HepG2 (cell line): Measurements from ENCODE around the gene ADORA3. TPM values are rescaled to one million over a fixed set of nuclear protein-coding genes. Genes with fewer than 3 reads are reported as not detected.

Experiments
- ATAC-seq: fragments of 200-7000 bp; cut with Tn5 transposase; 3 replicates; pipeline ENCODE4 v1.9.1; 2020; ENCODE audit warnings: mild to moderate bottlenecking, moderate library complexity
- BruUV-seq: library from RNA; stranded (reverse); fragments of 400-500 nt; replicated peaks from 2 replicates; lab custom pipeline; 2021; lab: Mats Ljungman, UMichigan
- CTCF ChIA-PET: fragments of 300-600 bp; formaldehyde crosslinking; extraction: SDS; loops from one replicate; lab custom pipeline; 2021; ENCODE audit warnings: low total read pairs, inconsistent platforms, low intra/inter-chr PET ratio; lab: Yijun Ruan, JAX
- POLR2A ChIA-PET: fragments of 350-600 bp; sonication (Branson Sonifier 250); formaldehyde crosslinking; loops from one replicate; lab custom pipeline; 2020; ENCODE audit warnings: antibody characterized with exemption, inconsistent platforms; lab: Yijun Ruan, JAX
- DNase-seq: peaks from one replicate; pipeline ENCODE4 v3.0.0-alpha.2; 2015; ENCODE audit warnings: low spot score
- FAIRE-seq: peaks from 3 replicates; lab custom pipeline; 2011; peaks lifted over from hg19 to GRCh38; lab: Jason Lieb, UNC
- H2AFZ ChIP-seq: one replicate; pipeline ENCODE4 v1.6.1; 2011; ENCODE audit warnings: low read length, inconsistent platforms
- H3K27ac ChIP-seq: fragments of 300-600 bp; 3 replicates; pipeline ENCODE4 v1.8.0; 2011; ENCODE audit warnings: mixed run types, mild to moderate bottlenecking, mixed read lengths, low read length, inconsistent platforms; ENCODE audit not compliant: insufficient read depth; ENCODE audit errors: extremely low read length
- H3K27me3 ChIP-seq, 2 experiments: fragments of 200-600 bp in 1 of 2; 2 replicates in 1 of 2; 3 replicates in 1 of 2; pipeline versions ENCODE4 v1.6.0 to v1.8.0; 2011; ENCODE audit warnings: low read length in 2 of 2, mild to moderate bottlenecking in 2 of 2, moderate library complexity in 2 of 2, inconsistent platforms in 1 of 2; ENCODE audit not compliant: insufficient read depth in 2 of 2, control insufficient read depth in 1 of 2
- H3K36me3 ChIP-seq, 2 experiments: fragments of 200-600 bp in 1 of 2; replicated peaks in 1 of 2; 2 replicates in 1 of 2; 3 replicates in 1 of 2; pipeline versions ENCODE4 v1.5.1 to v1.8.0; 2011; ENCODE audit warnings: low read length in 2 of 2, inconsistent platforms in 1 of 2; ENCODE audit not compliant: insufficient read depth in 2 of 2, control insufficient read depth in 1 of 2
- H3K4me1 ChIP-seq: 2 replicates; pipeline ENCODE4 v1.5.1; 2012; ENCODE audit warnings: low read length, inconsistent platforms; ENCODE audit not compliant: insufficient read depth
- H3K4me2 ChIP-seq: 2 replicates; pipeline ENCODE4 v1.6.0; 2011; ENCODE audit warnings: low read depth, low read length, inconsistent platforms
- H3K4me3 ChIP-seq, 3 experiments: fragments of 200-600 bp in 1 of 3; sonication (generic), shearing (Covaris generic) in 1 of 3; replicated peaks in 1 of 3; 2 replicates each; pipeline ENCODE4 v1.5.1; 2011 to 2016; ENCODE audit warnings: low read length in 3 of 3, inconsistent platforms in 2 of 3, low read depth in 2 of 3, mild to moderate bottlenecking in 2 of 3, control low read depth in 1 of 3, mixed read lengths in 1 of 3; ENCODE audit not compliant: insufficient read depth in 1 of 3
- H3K79me2 ChIP-seq: one replicate; pipeline ENCODE4 v1.6.1; 2011; ENCODE audit warnings: low read length, inconsistent platforms; ENCODE audit not compliant: insufficient read depth
- H3K9ac ChIP-seq: 2 replicates; pipeline ENCODE4 v1.6.0; 2011; ENCODE audit warnings: mild to moderate bottlenecking, low read depth, low read length, inconsistent platforms; ENCODE audit not compliant: insufficient read depth
- H3K9me3 ChIP-seq: 2 replicates; pipeline ENCODE4 v1.5.1; 2012; ENCODE audit warnings: mild to moderate bottlenecking, low read length
- H4K20me1 ChIP-seq: 2 replicates; pipeline ENCODE4 v1.6.0; 2011; ENCODE audit warnings: inconsistent platforms, mild to moderate bottlenecking, low read length, moderate library complexity; ENCODE audit not compliant: insufficient read depth
- ARNT2 ChIP-seq: sonication (generic); formaldehyde crosslinking; IDR thresholded peaks from 2 replicates; pipeline ENCODE4 v1.8.0; 2022; ENCODE audit warnings: mild to moderate bottlenecking, low read depth, missing genetic modification reagents, moderate library complexity
- ATF7-NPFF ChIP-seq: sonication (generic); formaldehyde crosslinking; IDR thresholded peaks from 2 replicates; pipeline ENCODE4 v1.8.1; 2023; ENCODE audit warnings: mild to moderate bottlenecking, low read depth, missing genetic modification reagents, moderate library complexity
- CBFB ChIP-seq: sonication (generic); formaldehyde crosslinking; IDR thresholded peaks from 2 replicates; pipeline ENCODE4 v1.4.0; 2020; ENCODE audit warnings: missing genetic modification reagents
- DNMT3B ChIP-seq: conservative IDR thresholded peaks from 2 replicates; pipeline ENCODE4 v1.6.1; 2016; ENCODE audit warnings: missing biosample characterization, control low read depth
- HMGA1 ChIP-seq: sonication (generic); formaldehyde crosslinking; conservative IDR thresholded peaks from 2 replicates; pipeline ENCODE4 v1.4.0; 2020; ENCODE audit warnings: missing genetic modification reagents
- KDM1A ChIP-seq: IDR thresholded peaks from 2 replicates; pipeline ENCODE4 v1.6.1; 2016; ENCODE audit warnings: missing compliant biosample characterization
- NCOR1 ChIP-seq: fragments of 200-600 bp; sonication (generic); IDR thresholded peaks from 2 replicates; pipeline ENCODE4 v1.7.0; 2017; ENCODE audit warnings: antibody characterized with exemption, low read length, borderline replicate concordance
- POLR2A ChIP-seq, 2 experiments: IDR thresholded peaks; 2 replicates each; pipeline ENCODE4 v1.6.1; 2011; ENCODE audit warnings: low read depth in 2 of 2, low read length in 2 of 2, mild to moderate bottlenecking in 1 of 2, moderate library complexity in 1 of 2; ENCODE audit not compliant: insufficient read depth in 1 of 2
- PRMT3 ChIP-seq: sonication (generic); formaldehyde crosslinking; IDR thresholded peaks from 2 replicates; pipeline ENCODE4 v1.8.1; 2022; ENCODE audit warnings: low read depth, mild to moderate bottlenecking, moderate library complexity, missing genetic modification reagents, borderline replicate concordance
- RARA ChIP-seq: IDR thresholded peaks from 2 replicates; pipeline ENCODE4 v1.6.1; 2016; ENCODE audit warnings: missing genetic modification reagents, missing compliant biosample characterization
- SUZ12 ChIP-seq: fragments of 150-350 bp; IDR thresholded peaks from 2 replicates; pipeline ENCODE4 v1.6.1; 2014; ENCODE audit warnings: low read depth, low read length
- XRCC5 ChIP-seq: fragments of 200-400 bp; formaldehyde crosslinking; optimal IDR thresholded peaks from 2 replicates; pipeline ENCODE3; 2017; ENCODE audit warnings: mild to moderate bottlenecking, low read length
- ZFY ChIP-seq: sonication (generic); formaldehyde crosslinking; IDR thresholded peaks from 2 replicates; pipeline ENCODE4 v1.4.0; 2020; ENCODE audit warnings: missing genetic modification reagents
- ZMYM3 ChIP-seq: sonication (generic); formaldehyde crosslinking; IDR thresholded peaks from 2 replicates; pipeline ENCODE4 v1.5.1; 2020; ENCODE audit warnings: mild to moderate bottlenecking, missing genetic modification reagents
- ZNF225 ChIP-seq: sonication (generic); formaldehyde crosslinking; IDR thresholded peaks from 2 replicates; pipeline ENCODE4 v1.4.0; 2020; ENCODE audit warnings: mild to moderate bottlenecking, missing genetic modification reagents
- ZNF230 ChIP-seq: sonication (generic); formaldehyde crosslinking; IDR thresholded peaks from 2 replicates; pipeline ENCODE4 v1.4.0; 2020; ENCODE audit warnings: mild to moderate bottlenecking, missing genetic modification reagents
- ZNF883 ChIP-seq: sonication (generic); formaldehyde crosslinking; IDR thresholded peaks from 2 replicates; pipeline ENCODE4 v1.5.1; 2020; ENCODE audit warnings: mild to moderate bottlenecking, missing genetic modification reagents; ENCODE audit errors: not compliant biosample characterization
- ZSCAN9 ChIP-seq: IDR thresholded peaks from 2 replicates; pipeline ENCODE4 v1.6.1; 2016; ENCODE audit warnings: borderline replicate concordance
- WGBS: methylation state at CpG from one replicate; pipeline ENCODE4 v1.1.6; 2017; ENCODE audit warnings: low lambda C conversion rate; 5-methylcytosine and 5-hydroxymethylcytosine counted together
- in situ Hi-C: cut with HindIII; loops from 2 replicates; pipeline ENCODE4 v1.10.0; 2017; ENCODE audit warnings: low pct_unique_long_range_greater_than_20kb; ENCODE audit not compliant: extremely low pct_ligation_motif_present
- intact Hi-C: fragments of 100-400 bp; cut with micrococcal nuclease; formaldehyde crosslinking; loops from one replicate; pipeline ENCODE4 v1.10.0; 2022; ENCODE audit not compliant: unreplicated experiment
- polyA plus RNA-seq, 8 experiments: library from polyadenylated mRNA; depleted of rRNA in 3 of 8; stranded (reverse) in 7 of 8; unstranded in 1 of 8; fragments of >200 nt; fragmentation: Illumina TruSeq in 4 of 8; extraction: Trizol in 4 of 8; gene quantifications; 2 replicates each; pipeline versions ENCODE4 v1.2.1 to v1.2.3, GENCODE V29; 2011 to 2016; ENCODE audit warnings: low read depth in 4 of 8, missing spikeins in 1 of 8, mixed read lengths in 1 of 8; ENCODE audit not compliant: insufficient read depth in 1 of 8
- total RNA-seq, 5 experiments: library from RNA; depleted of rRNA; stranded (reverse); fragments of >200 nt; fragmentation: Illumina TruSeq; extraction: Trizol; gene quantifications; 2 replicates each; pipeline ENCODE4 v1.2.3, GENCODE V29; 2016; ENCODE audit warnings: low read depth in 1 of 5
- TF ChIP-seq, protein P1 (sequence below): sonication (generic); formaldehyde crosslinking; IDR thresholded peaks from 2 replicates; pipeline ENCODE4 v1.8.1; 2023; ENCODE audit warnings: mild to moderate bottlenecking, inconsistent platforms, moderate library complexity, missing genetic modification reagents, borderline replicate concordance
- TF ChIP-seq, protein P2 (sequence below): IDR thresholded peaks from 2 replicates; pipeline ENCODE4 v1.4.0; 2020; ENCODE audit warnings: mild to moderate bottlenecking, missing genetic modification reagents

ADORA3 gene
- total and polyA plus RNA-seq, 2 of the 13 experiments (the other 11 are each of a cell fraction or from before 2014, with no cell fraction given): not detected

DNA sequence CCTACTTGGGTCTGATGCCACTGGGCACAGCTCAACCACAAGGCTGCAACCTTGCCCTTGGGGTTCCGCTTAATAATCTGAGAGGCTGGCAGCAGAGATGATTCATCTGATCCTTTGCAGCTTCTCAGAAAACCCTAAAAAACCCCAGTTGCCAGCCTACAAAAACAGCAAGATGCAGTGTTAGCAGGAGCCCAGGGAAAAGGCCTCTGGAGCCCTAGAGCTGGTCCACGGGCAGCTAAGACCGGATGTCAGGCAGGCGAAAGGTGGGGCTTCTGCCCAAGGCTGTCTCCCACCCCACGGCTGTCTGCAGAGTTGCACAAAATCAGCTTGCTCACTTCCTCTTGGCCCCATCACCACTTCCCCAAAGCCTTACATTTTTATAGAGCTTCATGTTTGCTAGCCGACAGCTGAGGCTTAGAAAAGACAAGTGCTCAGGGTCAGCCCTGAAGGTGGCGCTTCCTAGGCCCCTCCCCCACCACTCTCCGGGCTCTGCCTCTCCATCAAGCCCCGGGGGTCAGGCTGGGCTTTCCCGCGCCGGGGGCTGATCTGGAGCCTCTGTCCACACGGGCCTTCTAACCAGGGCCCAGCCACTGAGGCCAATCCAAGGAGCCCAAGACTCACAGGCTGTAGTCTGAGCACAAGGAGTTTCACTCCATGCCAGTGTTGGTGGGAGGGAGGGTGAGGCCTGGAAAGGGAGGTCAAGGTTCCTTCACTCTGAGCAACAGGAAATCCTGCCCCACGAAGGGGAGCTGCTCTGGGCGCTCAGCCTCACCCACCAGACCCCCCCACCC, 4.2 kb upstream of the ADORA3 start:
- H3K4me1 ChIP-seq: peaks cover 80% of the 10 kb centered on the region
- FAIRE-seq (no peak), DNase-seq (peak; percentile 51), ATAC-seq (peak; percentile 85)
- H3K4me2 ChIP-seq: peak overlapping the region; percentile 84
- CTCF ChIA-PET: interaction anchor here (2.1 to 3.3 kb wide), 2 partner anchors 149 to 239 kb away, joined by 7 to 27 read pairs; no protein-coding TSS in a partner anchor
- peak overlapping the region; percentile 67 to 83 (median 68) for H3K4me3 ChIP-seq
- no peaks in the 10 kb centered on the region for H4K20me1 ChIP-seq
- 0% methylated on average over 7 of the region's 15 CpGs for WGBS
- intact Hi-C loops (loop anchor here (1.0 to 5.0 kb wide), 4 partner anchors 27 to 149 kb away; no protein-coding TSS in a partner anchor), in situ Hi-C loops (loop anchor here (5.0 to 10.0 kb wide), 2 partner anchors 117 to 150 kb away; no protein-coding TSS in a partner anchor)
- peak overlapping the region; percentile 64 for H3K9ac ChIP-seq
- POLR2A ChIA-PET: interaction anchor here (0.7 to 3.6 kb wide), 22 partner anchors 9 to 239 kb away, joined by 3 to 45 read pairs (median 4); partner anchors contain the start of genes INKA2 and RAP1A
- no peaks in the 10 kb centered on the region for H3K79me2 ChIP-seq
- H3K27me3 ChIP-seq: no peaks in the 10 kb centered on the region; a peak in 1 of 5 replicates
- H3K27ac ChIP-seq: peak overlapping the region; percentile 70
- peak overlapping the region; percentile 52 for H2AFZ ChIP-seq
- TSS peak; percentile 75 for BruUV-seq
- no peaks in the 10 kb centered on the region for H3K36me3 ChIP-seq
- H3K9me3 ChIP-seq: no peaks in the 10 kb centered on the region
- TF ChIP-seq ZFY (CRISPR knock-in tag) (peak; percentile 85), DNMT3B (CRISPR knock-in tag) (0 out of 2 replicates have a peak, but pooled peaks have one; percentile 18), ATF7-NPFF (CRISPR knock-in tag) (peak; percentile 48; the same call in 1 of the 2 replicates), POLR2A (IDR thresholded peaks at IDR 0.05; ENCODE audit: insufficient read depth in 1 of 2, low read depth in 2 of 2, low read length in 2 of 2) (peak in 1 of 2 experiments; percentile 50; a peak in 1 of 4 replicates), CBFB (CRISPR knock-in tag) (no peak), SUZ12 (no peak), NCOR1 (0 out of 2 replicates have a peak, but pooled peaks have one; percentile 15), XRCC5 (peak; percentile 6), PRMT3 (CRISPR knock-in tag) (no peak), ZNF230 (CRISPR knock-in tag) (no peak), ZNF225 (CRISPR knock-in tag) (peak; percentile 75), ZNF883 (CRISPR knock-in tag) (peak; percentile 83), ARNT2 (CRISPR knock-in tag) (peak; percentile 83; the same call in 1 of the 2 replicates), ZSCAN9 (CRISPR knock-in tag) (no peak), ZMYM3 (CRISPR knock-in tag) (peak; percentile 60), RARA (0 out of 2 replicates have a peak, but pooled peaks have one; percentile 22), HMGA1 (CRISPR knock-in tag) (no peak), KDM1A (CRISPR knock-in tag) (no peak)
- TF ChIP-seq, protein P1, sequence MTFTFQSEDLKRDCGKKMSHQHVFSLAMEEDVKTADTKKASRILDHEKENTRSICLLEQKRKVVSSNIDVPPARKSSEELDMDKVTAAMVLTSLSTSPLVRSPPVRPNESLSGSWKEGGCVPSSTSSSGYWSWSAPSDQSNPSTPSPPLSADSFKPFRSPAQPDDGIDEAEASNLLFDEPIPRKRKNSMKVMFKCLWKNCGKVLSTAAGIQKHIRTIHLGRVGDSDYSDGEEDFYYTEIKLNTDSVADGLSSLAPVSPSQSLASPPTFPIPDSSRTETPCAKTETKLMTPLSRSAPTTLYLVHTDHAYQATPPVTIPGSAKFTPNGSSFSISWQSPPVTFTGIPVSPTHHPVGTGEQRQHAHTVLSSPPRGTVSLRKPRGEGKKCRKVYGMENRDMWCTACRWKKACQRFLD: no peak
- TF ChIP-seq, protein P2, sequence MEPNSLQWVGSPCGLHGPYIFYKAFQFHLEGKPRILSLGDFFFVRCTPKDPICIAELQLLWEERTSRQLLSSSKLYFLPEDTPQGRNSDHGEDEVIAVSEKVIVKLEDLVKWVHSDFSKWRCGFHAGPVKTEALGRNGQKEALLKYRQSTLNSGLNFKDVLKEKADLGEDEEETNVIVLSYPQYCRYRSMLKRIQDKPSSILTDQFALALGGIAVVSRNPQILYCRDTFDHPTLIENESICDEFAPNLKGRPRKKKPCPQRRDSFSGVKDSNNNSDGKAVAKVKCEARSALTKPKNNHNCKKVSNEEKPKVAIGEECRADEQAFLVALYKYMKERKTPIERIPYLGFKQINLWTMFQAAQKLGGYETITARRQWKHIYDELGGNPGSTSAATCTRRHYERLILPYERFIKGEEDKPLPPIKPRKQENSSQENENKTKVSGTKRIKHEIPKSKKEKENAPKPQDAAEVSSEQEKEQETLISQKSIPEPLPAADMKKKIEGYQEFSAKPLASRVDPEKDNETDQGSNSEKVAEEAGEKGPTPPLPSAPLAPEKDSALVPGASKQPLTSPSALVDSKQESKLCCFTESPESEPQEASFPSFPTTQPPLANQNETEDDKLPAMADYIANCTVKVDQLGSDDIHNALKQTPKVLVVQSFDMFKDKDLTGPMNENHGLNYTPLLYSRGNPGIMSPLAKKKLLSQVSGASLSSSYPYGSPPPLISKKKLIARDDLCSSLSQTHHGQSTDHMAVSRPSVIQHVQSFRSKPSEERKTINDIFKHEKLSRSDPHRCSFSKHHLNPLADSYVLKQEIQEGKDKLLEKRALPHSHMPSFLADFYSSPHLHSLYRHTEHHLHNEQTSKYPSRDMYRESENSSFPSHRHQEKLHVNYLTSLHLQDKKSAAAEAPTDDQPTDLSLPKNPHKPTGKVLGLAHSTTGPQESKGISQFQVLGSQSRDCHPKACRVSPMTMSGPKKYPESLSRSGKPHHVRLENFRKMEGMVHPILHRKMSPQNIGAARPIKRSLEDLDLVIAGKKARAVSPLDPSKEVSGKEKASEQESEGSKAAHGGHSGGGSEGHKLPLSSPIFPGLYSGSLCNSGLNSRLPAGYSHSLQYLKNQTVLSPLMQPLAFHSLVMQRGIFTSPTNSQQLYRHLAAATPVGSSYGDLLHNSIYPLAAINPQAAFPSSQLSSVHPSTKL: 0 out of 2 replicates have a peak, but pooled peaks have one; percentile 13
